Transverse colon (tissue), 4 donors: ENCODE results near the gene PHF12.

Source experiments
- EP300 ChIP-seq: sonication (generic); formaldehyde crosslinking; IDR thresholded peaks from one replicate; pipeline ENCODE4 v1.6.1; 2017; ENCODE audit warnings: antibody characterized with exemption, low read depth
- POLR2A ChIP-seq: fragments of 450-650 bp; IDR thresholded peaks from one replicate; pipeline ENCODE4 v1.6.1; 2016; ENCODE audit warnings: antibody characterized with exemption, mild to moderate bottlenecking, moderate library complexity
- POLR2AphosphoS5 ChIP-seq, 3 donors: sonication (generic); formaldehyde crosslinking; IDR thresholded peaks; one replicate each; pipeline ENCODE4 v1.6.1; 2016; ENCODE audit warnings: antibody characterized with exemption in 3 of 3
- TF ChIP-seq, protein P1 (sequence below), 5 experiments: fragments of 200-600 bp in 3 of 5; fragments of 450-650 bp in 2 of 5; sonication (generic) in 3 of 5; IDR thresholded peaks; 1 replicate in 2 of 5; 2 replicates in 3 of 5; pipeline ENCODE4 v1.5.1; 2016 to 2017; ENCODE audit warnings: antibody characterized with exemption in 5 of 5, inconsistent platforms in 3 of 5, mild to moderate bottlenecking in 2 of 5, moderate library complexity in 1 of 5

DNA sequence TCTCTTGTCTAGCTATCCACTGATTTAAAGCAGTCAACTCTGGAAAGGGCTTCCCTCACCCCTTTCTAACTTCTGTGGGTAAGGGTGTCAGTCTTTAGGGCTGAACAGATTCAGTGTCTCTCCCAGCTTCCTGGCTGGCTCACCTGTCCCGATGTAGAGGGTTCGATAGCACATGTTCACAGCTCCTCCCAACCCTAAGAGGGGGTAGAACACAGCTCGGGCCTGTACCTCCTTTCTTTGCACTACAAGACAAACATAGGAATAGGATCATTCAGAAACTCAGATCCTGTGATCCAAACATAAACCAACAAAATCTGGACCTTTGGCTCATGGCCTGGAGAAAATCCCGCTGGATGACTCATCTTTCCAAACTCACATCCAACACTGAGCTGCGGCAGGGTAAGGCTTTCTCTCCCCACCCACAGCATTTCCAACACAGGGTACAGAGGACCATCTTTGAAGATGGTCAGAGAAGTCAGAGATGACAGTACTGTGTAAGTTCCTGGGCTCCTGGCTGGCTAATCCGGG is 42.6 kb downstream of the PHF12 start:
- TF ChIP-seq, protein P1, sequence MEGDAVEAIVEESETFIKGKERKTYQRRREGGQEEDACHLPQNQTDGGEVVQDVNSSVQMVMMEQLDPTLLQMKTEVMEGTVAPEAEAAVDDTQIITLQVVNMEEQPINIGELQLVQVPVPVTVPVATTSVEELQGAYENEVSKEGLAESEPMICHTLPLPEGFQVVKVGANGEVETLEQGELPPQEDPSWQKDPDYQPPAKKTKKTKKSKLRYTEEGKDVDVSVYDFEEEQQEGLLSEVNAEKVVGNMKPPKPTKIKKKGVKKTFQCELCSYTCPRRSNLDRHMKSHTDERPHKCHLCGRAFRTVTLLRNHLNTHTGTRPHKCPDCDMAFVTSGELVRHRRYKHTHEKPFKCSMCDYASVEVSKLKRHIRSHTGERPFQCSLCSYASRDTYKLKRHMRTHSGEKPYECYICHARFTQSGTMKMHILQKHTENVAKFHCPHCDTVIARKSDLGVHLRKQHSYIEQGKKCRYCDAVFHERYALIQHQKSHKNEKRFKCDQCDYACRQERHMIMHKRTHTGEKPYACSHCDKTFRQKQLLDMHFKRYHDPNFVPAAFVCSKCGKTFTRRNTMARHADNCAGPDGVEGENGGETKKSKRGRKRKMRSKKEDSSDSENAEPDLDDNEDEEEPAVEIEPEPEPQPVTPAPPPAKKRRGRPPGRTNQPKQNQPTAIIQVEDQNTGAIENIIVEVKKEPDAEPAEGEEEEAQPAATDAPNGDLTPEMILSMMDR (IDR thresholded peaks at IDR 0.05), result no peak
- TF ChIP-seq POLR2AphosphoS5 (IDR thresholded peaks at IDR 0.05) (peak in 2 of 3 donors; percentile 30 to 38), EP300 (no peak), POLR2A (no peak)
